Thyroid gland (tissue), 4 donors: ENCODE data around the gene GIPC2.

Source experiments
- POLR2A ChIP-seq, 2 donors: fragments of 450-650 bp; IDR thresholded peaks; one replicate each; pipeline ENCODE4 v1.6.1; 2017; ENCODE audit warnings: antibody characterized with exemption in 2 of 2, mild to moderate bottlenecking in 2 of 2, moderate library complexity in 1 of 2
- TF ChIP-seq, protein P1 (sequence below), 6 experiments: fragments of 200-600 bp in 3 of 6; fragments of 450-650 bp in 3 of 6; sonication (generic) in 3 of 6; IDR thresholded peaks; one replicate each; pipeline ENCODE4 v1.5.1; 2016 to 2019; ENCODE audit warnings: antibody characterized with exemption in 6 of 6, mild to moderate bottlenecking in 2 of 6, inconsistent platforms in 1 of 6, moderate library complexity in 1 of 6

- TF ChIP-seq, protein P1, sequence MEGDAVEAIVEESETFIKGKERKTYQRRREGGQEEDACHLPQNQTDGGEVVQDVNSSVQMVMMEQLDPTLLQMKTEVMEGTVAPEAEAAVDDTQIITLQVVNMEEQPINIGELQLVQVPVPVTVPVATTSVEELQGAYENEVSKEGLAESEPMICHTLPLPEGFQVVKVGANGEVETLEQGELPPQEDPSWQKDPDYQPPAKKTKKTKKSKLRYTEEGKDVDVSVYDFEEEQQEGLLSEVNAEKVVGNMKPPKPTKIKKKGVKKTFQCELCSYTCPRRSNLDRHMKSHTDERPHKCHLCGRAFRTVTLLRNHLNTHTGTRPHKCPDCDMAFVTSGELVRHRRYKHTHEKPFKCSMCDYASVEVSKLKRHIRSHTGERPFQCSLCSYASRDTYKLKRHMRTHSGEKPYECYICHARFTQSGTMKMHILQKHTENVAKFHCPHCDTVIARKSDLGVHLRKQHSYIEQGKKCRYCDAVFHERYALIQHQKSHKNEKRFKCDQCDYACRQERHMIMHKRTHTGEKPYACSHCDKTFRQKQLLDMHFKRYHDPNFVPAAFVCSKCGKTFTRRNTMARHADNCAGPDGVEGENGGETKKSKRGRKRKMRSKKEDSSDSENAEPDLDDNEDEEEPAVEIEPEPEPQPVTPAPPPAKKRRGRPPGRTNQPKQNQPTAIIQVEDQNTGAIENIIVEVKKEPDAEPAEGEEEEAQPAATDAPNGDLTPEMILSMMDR (IDR thresholded peaks at IDR 0.05), result no peak
- TF ChIP-seq POLR2A (IDR thresholded peaks at IDR 0.05), result no peak
Measured at GRCh38 chr1:78136680-78137079, 90.9 kb downstream of the GIPC2 start.
